H9 (cell line): ENCODE measurements around the gene FAM25G. TPM values are rescaled to one million over a fixed set of nuclear protein-coding genes. Genes with fewer than 3 reads are reported as not detected.

ENCODE experiments used
- DNase-seq: peaks from one replicate; pipeline ENCODE4 v3.0.0-alpha.2; 2017
- H2AFZ ChIP-seq: one replicate; pipeline ENCODE4 v1.6.1; 2013; ENCODE audit warnings: mild to moderate bottlenecking, low read length, control low read depth, moderate library complexity
- H2AK5ac ChIP-seq: 2 replicates; pipeline ENCODE4 v1.6.1; 2013; ENCODE audit warnings: low read length, control low read depth, mixed read lengths; ENCODE audit not compliant: insufficient read length
- H2BK120ac ChIP-seq: one replicate; pipeline ENCODE4 v1.6.1; 2013; ENCODE audit warnings: low read depth, mild to moderate bottlenecking, low read length, control low read depth, inconsistent platforms; ENCODE audit not compliant: poor library complexity, severe bottlenecking
- H2BK12ac ChIP-seq: 2 replicates; pipeline ENCODE4 v1.6.1; 2013; ENCODE audit warnings: low read length, control low read depth, mixed read lengths, low read depth; ENCODE audit not compliant: insufficient read length
- H2BK15ac ChIP-seq: 2 replicates; pipeline ENCODE4 v1.6.1; 2013; ENCODE audit warnings: low read depth, low read length, control low read depth
- H2BK20ac ChIP-seq: one replicate; pipeline ENCODE4 v1.6.1; 2013; ENCODE audit warnings: low read depth, mild to moderate bottlenecking, low read length, control low read depth, inconsistent platforms; ENCODE audit not compliant: poor library complexity, severe bottlenecking
- H2BK5ac ChIP-seq: 2 replicates; pipeline ENCODE4 v1.6.1; 2013; ENCODE audit warnings: low read length, control low read depth, mixed read lengths; ENCODE audit not compliant: insufficient read length
- H3K14ac ChIP-seq: 2 replicates; pipeline ENCODE4 v1.6.1; 2013; ENCODE audit warnings: low read length, control low read depth; ENCODE audit not compliant: insufficient read depth
- H3K18ac ChIP-seq: 2 replicates; pipeline ENCODE4 v1.6.1; 2013; ENCODE audit warnings: low read depth, mild to moderate bottlenecking, mixed read lengths, low read length, control low read depth; ENCODE audit not compliant: insufficient read length
- H3K23ac ChIP-seq: 2 replicates; pipeline ENCODE4 v1.6.1; 2013; ENCODE audit warnings: low read length, control low read depth, mixed read lengths, low read depth; ENCODE audit not compliant: insufficient read length
- H3K23me2 ChIP-seq: 2 replicates; pipeline ENCODE4 v1.6.1; 2013; ENCODE audit warnings: low read depth, mild to moderate bottlenecking, mixed read lengths, low read length, control low read depth; ENCODE audit not compliant: insufficient read length, poor library complexity, severe bottlenecking
- H3K27ac ChIP-seq: 2 replicates; pipeline ENCODE4 v1.5.1; 2013; ENCODE audit warnings: low read length, control low read depth, mixed read lengths, low read depth; ENCODE audit not compliant: insufficient read length
- H3K27me3 ChIP-seq: 2 replicates; pipeline ENCODE4 v1.6.1; 2013; ENCODE audit warnings: low read length, control low read depth, inconsistent platforms; ENCODE audit not compliant: insufficient read depth
- H3K4ac ChIP-seq: 2 replicates; pipeline ENCODE4 v1.6.1; 2013; ENCODE audit warnings: low read depth, mild to moderate bottlenecking, control low read depth, inconsistent platforms, low read length, moderate library complexity
- H3K4me1 ChIP-seq: 2 replicates; pipeline ENCODE4 v1.6.1; 2013; ENCODE audit warnings: low read length, control low read depth, inconsistent platforms; ENCODE audit not compliant: insufficient read depth
- H3K4me2 ChIP-seq: 2 replicates; pipeline ENCODE4 v1.6.1; 2013; ENCODE audit warnings: low read length, control low read depth, mixed read lengths; ENCODE audit not compliant: insufficient read length, insufficient read depth
- H3K56ac ChIP-seq: 2 replicates; pipeline ENCODE4 v1.6.1; 2013; ENCODE audit warnings: low read depth, mild to moderate bottlenecking, mixed read lengths, low read length, control low read depth; ENCODE audit not compliant: insufficient read length
- H3K79me1 ChIP-seq: 2 replicates; pipeline ENCODE4 v1.6.1; 2013; ENCODE audit warnings: low read depth, mild to moderate bottlenecking, moderate library complexity, low read length, control low read depth, inconsistent platforms; ENCODE audit not compliant: insufficient read depth, poor library complexity, severe bottlenecking
- H3K79me2 ChIP-seq: 2 replicates; pipeline ENCODE4 v1.6.1; 2013; ENCODE audit warnings: low read length, control low read depth, inconsistent platforms; ENCODE audit not compliant: insufficient read depth
- H3K9ac ChIP-seq: 2 replicates; pipeline ENCODE4 v1.6.1; 2013; ENCODE audit warnings: low read length, control low read depth, mixed read lengths; ENCODE audit not compliant: insufficient read length; ENCODE audit errors: extremely low read depth
- H3K9me3 ChIP-seq: one replicate; pipeline ENCODE4 v1.6.1; 2013; ENCODE audit warnings: low read depth, low read length, inconsistent platforms; ENCODE audit not compliant: control insufficient read depth
- H3T11ph ChIP-seq: one replicate; pipeline ENCODE4 v1.6.1; 2013; ENCODE audit warnings: mild to moderate bottlenecking, low read length, control low read depth, inconsistent platforms
- H4K20me1 ChIP-seq: one replicate; pipeline ENCODE4 v1.6.1; 2013; ENCODE audit not compliant: control insufficient read depth, insufficient read length, insufficient read depth
- H4K5ac ChIP-seq: 2 replicates; pipeline ENCODE4 v1.6.1; 2013; ENCODE audit warnings: low read depth, mild to moderate bottlenecking, mixed read lengths, low read length, control low read depth; ENCODE audit not compliant: insufficient read length
- H4K8ac ChIP-seq: replicated peaks from 2 replicates; pipeline ENCODE4 v1.6.1; 2013; ENCODE audit warnings: low read length, control low read depth, mixed read lengths, low read depth; ENCODE audit not compliant: insufficient read length
- H4K91ac ChIP-seq: 2 replicates; pipeline ENCODE4 v1.6.1; 2013; ENCODE audit warnings: low read depth, mild to moderate bottlenecking, moderate library complexity, mixed read lengths, low read length, control low read depth; ENCODE audit not compliant: insufficient read length
- H3K27ac Mint-ChIP-seq, 3 experiments: 2 replicates in 2 of 3; 3 replicates in 1 of 3; pipeline ENCODE4 v1.8.0; 2020 to 2021; ENCODE audit warnings: mixed read lengths in 3 of 3, mild to moderate bottlenecking in 1 of 3, moderate library complexity in 1 of 3
- H3K27me3 Mint-ChIP-seq: 2 replicates; pipeline ENCODE4 v1.8.0; 2021; ENCODE audit warnings: low read depth, mild to moderate bottlenecking, moderate library complexity, mixed read lengths
- H3K36me3 Mint-ChIP-seq, 3 experiments: 2 replicates in 2 of 3; 3 replicates in 1 of 3; pipeline ENCODE4 v1.8.0; 2020 to 2021; ENCODE audit warnings: low read depth in 3 of 3, mixed read lengths in 3 of 3; ENCODE audit not compliant: insufficient read depth in 1 of 3
- H3K4me1 Mint-ChIP-seq, 2 experiments: 2 replicates each; pipeline ENCODE4 v1.8.0; 2020; ENCODE audit warnings: mixed read lengths in 2 of 2
- H3K4me3 Mint-ChIP-seq, 2 experiments: 2 replicates in 1 of 2; 3 replicates in 1 of 2; pipeline ENCODE4 v1.8.0; 2020 to 2021; ENCODE audit warnings: mild to moderate bottlenecking in 2 of 2, mixed read lengths in 2 of 2, moderate library complexity in 1 of 2
- H3K9me3 Mint-ChIP-seq, 2 experiments: 2 replicates in 1 of 2; 3 replicates in 1 of 2; pipeline ENCODE4 v1.8.0; 2020; ENCODE audit warnings: mild to moderate bottlenecking in 2 of 2, mixed read lengths in 2 of 2, moderate library complexity in 1 of 2
- WGBS: extraction: QIAGEN DNeasy Blood & Tissue Kit; methylation state at CpG from one replicate; pipeline ENCODE4 v1.1.7; 2013; ENCODE audit warnings: missing lambda C conversion rate, low lambda C conversion rate, mixed read lengths; ENCODE audit not compliant: insufficient read length; ENCODE audit errors: extremely low coverage; 5-methylcytosine and 5-hydroxymethylcytosine counted together
- total RNA-seq: library from RNA; stranded (reverse); gene quantifications from 2 replicates; pipeline ENCODE4 v1.2.1, GENCODE V29; 2021
- TF ChIP-seq, protein P1 (sequence below): fragments of 200-600 bp; sonication (generic); conservative IDR thresholded peaks from 3 replicates; pipeline ENCODE4 v1.8.0; 2021; ENCODE audit warnings: antibody characterized with exemption, mild to moderate bottlenecking

FAM25G gene
- total RNA-seq, 1 experiment from 2014 or later = not detected

DNA sequence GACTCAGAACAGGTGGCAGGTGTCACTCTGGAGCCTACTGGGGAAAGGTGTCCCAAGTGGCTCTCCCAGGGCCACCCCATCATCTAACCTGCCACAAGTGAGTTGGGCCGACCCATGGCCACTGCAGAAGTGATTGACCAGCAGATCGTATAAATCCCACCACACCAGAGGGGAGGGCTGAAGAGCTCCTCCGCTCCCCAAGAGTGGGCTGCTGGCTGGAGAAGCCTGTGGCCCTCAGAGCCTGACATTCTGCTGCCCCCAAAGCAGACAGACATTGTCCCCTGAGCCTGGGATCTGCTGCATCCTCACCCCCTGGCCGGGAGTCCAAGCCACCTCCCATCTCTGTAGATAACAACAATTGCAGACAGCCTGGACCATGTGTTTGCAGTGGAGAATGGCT, 44.3 kb downstream of the FAM25G start:
- DNase-seq = peak; percentile 22
- peaks cover 11 to 13% of the 10 kb centered on the region in 2 experiments; a peak in 4 of 5 replicates for H3K9me3 Mint-ChIP-seq
- H4K8ac ChIP-seq = no peak overlapping the region
- no peak overlapping the region for H2BK120ac ChIP-seq
- H4K91ac ChIP-seq = no peak overlapping the region
- H3K27ac Mint-ChIP-seq = no peak overlapping the region
- no peak overlapping the region for H2BK15ac ChIP-seq
- H3K23ac ChIP-seq = no peak overlapping the region
- H3K56ac ChIP-seq = no peak overlapping the region
- no peak overlapping the region for H2AFZ ChIP-seq
- no peak overlapping the region for H2BK5ac ChIP-seq
- no peak overlapping the region for H3K4me2 ChIP-seq
- no peak overlapping the region for H4K5ac ChIP-seq
- no peaks in the 10 kb centered on the region for H3K23me2 ChIP-seq
- H3K14ac ChIP-seq = no peak overlapping the region; the same call in 1 of the 2 replicates
- no peaks in the 10 kb centered on the region for H3K9me3 ChIP-seq
- H3K79me1 ChIP-seq = no peaks in the 10 kb centered on the region
- H3K4me1 Mint-ChIP-seq = peaks cover under 1 to 1% of the 10 kb centered on the region in 2 experiments
- no peak overlapping the region for H3K18ac ChIP-seq
- H3K4me1 ChIP-seq = no peaks in the 10 kb centered on the region
- H3T11ph ChIP-seq = no peak overlapping the region
- H3K27me3 ChIP-seq = no peaks in the 10 kb centered on the region
- H3K36me3 Mint-ChIP-seq = no peaks in the 10 kb centered on the region; a peak in 2 of 7 replicates
- TF ChIP-seq, protein P1, sequence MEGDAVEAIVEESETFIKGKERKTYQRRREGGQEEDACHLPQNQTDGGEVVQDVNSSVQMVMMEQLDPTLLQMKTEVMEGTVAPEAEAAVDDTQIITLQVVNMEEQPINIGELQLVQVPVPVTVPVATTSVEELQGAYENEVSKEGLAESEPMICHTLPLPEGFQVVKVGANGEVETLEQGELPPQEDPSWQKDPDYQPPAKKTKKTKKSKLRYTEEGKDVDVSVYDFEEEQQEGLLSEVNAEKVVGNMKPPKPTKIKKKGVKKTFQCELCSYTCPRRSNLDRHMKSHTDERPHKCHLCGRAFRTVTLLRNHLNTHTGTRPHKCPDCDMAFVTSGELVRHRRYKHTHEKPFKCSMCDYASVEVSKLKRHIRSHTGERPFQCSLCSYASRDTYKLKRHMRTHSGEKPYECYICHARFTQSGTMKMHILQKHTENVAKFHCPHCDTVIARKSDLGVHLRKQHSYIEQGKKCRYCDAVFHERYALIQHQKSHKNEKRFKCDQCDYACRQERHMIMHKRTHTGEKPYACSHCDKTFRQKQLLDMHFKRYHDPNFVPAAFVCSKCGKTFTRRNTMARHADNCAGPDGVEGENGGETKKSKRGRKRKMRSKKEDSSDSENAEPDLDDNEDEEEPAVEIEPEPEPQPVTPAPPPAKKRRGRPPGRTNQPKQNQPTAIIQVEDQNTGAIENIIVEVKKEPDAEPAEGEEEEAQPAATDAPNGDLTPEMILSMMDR = no peak
- no peaks in the 10 kb centered on the region for H4K20me1 ChIP-seq
- H3K27me3 Mint-ChIP-seq = peaks cover under 1% of the 10 kb centered on the region
- H3K4ac ChIP-seq = no peak overlapping the region
- H3K79me2 ChIP-seq = no peaks in the 10 kb centered on the region
- no peak overlapping the region for H3K4me3 Mint-ChIP-seq
- H3K27ac ChIP-seq = no peak overlapping the region
- WGBS = no CpG with 5 or more reads among the region's 4 CpGs
- H2AK5ac ChIP-seq = no peak overlapping the region
- no peak overlapping the region for H2BK20ac ChIP-seq
- no peak overlapping the region for H3K9ac ChIP-seq
- H2BK12ac ChIP-seq = no peak overlapping the region
